Measurements from ENCODE around the gene RDH16. TPM values are rescaled to one million over a fixed set of nuclear protein-coding genes. Genes with fewer than 3 reads are reported as not detected.

RDH16 gene
- total RNA-seq, 1 experiment from 2014 or later = 0.39 TPM

- peaks cover 0 to 4% (median 0%) of the 10 kb centered on the region in 3 experiments; a peak in 2 of 7 replicates for H3K36me3 Mint-ChIP-seq (ENCODE audit: insufficient read depth in 1 of 3, low read depth in 3 of 3)
- no peak overlapping the region; a peak in 1 of 7 replicates for H3K27ac Mint-ChIP-seq
- peaks cover 13% of the 10 kb centered on the region for H3K27me3 Mint-ChIP-seq (ENCODE audit: low read depth)
Observed at GRCh38 chr12:56953314-56953713, 4.1 kb downstream of the RDH16 start.

More at GRCh38 chr12:56953314-56953713, 4.1 kb downstream of the RDH16 start:
- Histone ChIP-seq H2BK15ac (ENCODE audit: low read depth, low read length) (no peak overlapping the region), H3K27ac (ENCODE audit: insufficient read length, low read depth, low read length) (no peak overlapping the region), H3K14ac (ENCODE audit: insufficient read depth, low read length) (no peak overlapping the region), H3K18ac (ENCODE audit: insufficient read length, low read depth, low read length) (no peak overlapping the region), H3K56ac (ENCODE audit: insufficient read length, low read depth, low read length) (no peak overlapping the region), H4K20me1 (ENCODE audit: control insufficient read depth, insufficient read depth, insufficient read length) (no peaks in the 10 kb centered on the region), H3K4me1 (ENCODE audit: insufficient read depth, low read length) (no peaks in the 10 kb centered on the region), H2BK12ac (ENCODE audit: insufficient read length, low read depth, low read length) (no peak overlapping the region), H2BK120ac (ENCODE audit: low read depth, low read length, poor library complexity, severe bottlenecking) (no peak overlapping the region), H3K79me2 (ENCODE audit: insufficient read depth, low read length) (no peaks in the 10 kb centered on the region; the same call in 1 of the 2 replicates), H3K79me1 (ENCODE audit: insufficient read depth, low read depth, low read length, poor library complexity, severe bottlenecking) (no peaks in the 10 kb centered on the region), H4K5ac (ENCODE audit: insufficient read length, low read depth, low read length) (no peak overlapping the region), H3K9ac (ENCODE audit: extremely low read depth, insufficient read length, low read length) (no peak overlapping the region), H3K4me2 (ENCODE audit: insufficient read depth, insufficient read length, low read length) (no peak overlapping the region), H3K9me3 (ENCODE audit: control insufficient read depth, low read depth, low read length) (peaks cover 7% of the 10 kb centered on the region), H3K23me2 (ENCODE audit: insufficient read length, low read depth, low read length, poor library complexity, severe bottlenecking) (no peaks in the 10 kb centered on the region), H2BK5ac (ENCODE audit: insufficient read length, low read length) (no peak overlapping the region), H4K91ac (ENCODE audit: insufficient read length, low read depth, low read length) (no peak overlapping the region), H2BK20ac (ENCODE audit: low read depth, low read length, poor library complexity, severe bottlenecking) (no peak overlapping the region), H3T11ph (ENCODE audit: low read length) (no peak overlapping the region), H3K23ac (ENCODE audit: insufficient read length, low read depth, low read length) (no peak overlapping the region), H2AK5ac (ENCODE audit: insufficient read length, low read length) (no peak overlapping the region), H4K8ac (replicated peaks; ENCODE audit: insufficient read length, low read depth, low read length) (no peak overlapping the region), H2AFZ (ENCODE audit: low read length) (no peak overlapping the region), H3K27me3 (ENCODE audit: insufficient read depth, low read length) (no peaks in the 10 kb centered on the region), H3K4ac (ENCODE audit: low read depth, low read length) (no peak overlapping the region)
- WGBS (ENCODE audit: extremely low coverage, insufficient read length, low lambda C conversion rate) = no CpG with 5 or more reads among the region's 1 CpG
- Mint-ChIP-seq H3K4me1 (no peaks in the 10 kb centered on the region), H3K4me3 (no peak overlapping the region), H3K9me3 (peaks cover 16 to 20% of the 10 kb centered on the region in 2 experiments)
- no peak for DNase-seq
- TF ChIP-seq, protein P1, sequence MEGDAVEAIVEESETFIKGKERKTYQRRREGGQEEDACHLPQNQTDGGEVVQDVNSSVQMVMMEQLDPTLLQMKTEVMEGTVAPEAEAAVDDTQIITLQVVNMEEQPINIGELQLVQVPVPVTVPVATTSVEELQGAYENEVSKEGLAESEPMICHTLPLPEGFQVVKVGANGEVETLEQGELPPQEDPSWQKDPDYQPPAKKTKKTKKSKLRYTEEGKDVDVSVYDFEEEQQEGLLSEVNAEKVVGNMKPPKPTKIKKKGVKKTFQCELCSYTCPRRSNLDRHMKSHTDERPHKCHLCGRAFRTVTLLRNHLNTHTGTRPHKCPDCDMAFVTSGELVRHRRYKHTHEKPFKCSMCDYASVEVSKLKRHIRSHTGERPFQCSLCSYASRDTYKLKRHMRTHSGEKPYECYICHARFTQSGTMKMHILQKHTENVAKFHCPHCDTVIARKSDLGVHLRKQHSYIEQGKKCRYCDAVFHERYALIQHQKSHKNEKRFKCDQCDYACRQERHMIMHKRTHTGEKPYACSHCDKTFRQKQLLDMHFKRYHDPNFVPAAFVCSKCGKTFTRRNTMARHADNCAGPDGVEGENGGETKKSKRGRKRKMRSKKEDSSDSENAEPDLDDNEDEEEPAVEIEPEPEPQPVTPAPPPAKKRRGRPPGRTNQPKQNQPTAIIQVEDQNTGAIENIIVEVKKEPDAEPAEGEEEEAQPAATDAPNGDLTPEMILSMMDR (conservative IDR thresholded peaks at IDR 0.05) = no peak
